GM12878 (cell line): ENCODE data around the gene CALHM4. TPM values are rescaled to one million over a fixed set of nuclear protein-coding genes. Genes with fewer than 3 reads are reported as not detected.

Experiments used
- ATAC-seq: fragments of 200-7000 bp; cut with Tn5 transposase; 3 replicates; pipeline ENCODE4 v1.9.1; 2020; ENCODE audit warnings: mild to moderate bottlenecking, moderate library complexity
- BruUV-seq: library from RNA; stranded (reverse); fragments of 400-500 nt; replicated peaks from 2 replicates; lab custom pipeline; 2021; lab: Mats Ljungman, UMichigan
- CTCF ChIA-PET: fragments of 300-600 bp; sonication (Branson Sonifier 250); formaldehyde crosslinking; extraction: SDS; loops from one replicate; lab custom pipeline; 2021; ENCODE audit warnings: inconsistent platforms; lab: Yijun Ruan, JAX
- POLR2A ChIA-PET: fragments of 350-600 bp; formaldehyde crosslinking; extraction: SDS; loops from one replicate; lab custom pipeline; 2021; ENCODE audit warnings: inconsistent platforms; lab: Charles Lee
- RAD21 ChIA-PET: fragments of 300-600 bp; sonication (Branson Sonifier 250); formaldehyde crosslinking; loops from one replicate; lab custom pipeline; 2023; ENCODE audit warnings: antibody characterized with exemption; ENCODE audit not compliant: unreplicated experiment; lab: Charles Lee
- SMC1A ChIA-PET: fragments of 300-600 bp; sonication (Branson Sonifier 250); formaldehyde crosslinking; loops from one replicate; lab custom pipeline; 2023; ENCODE audit not compliant: unreplicated experiment, uncharacterized antibody; lab: Charles Lee
- DNase-seq: peaks from one replicate; pipeline ENCODE4 v3.0.0-alpha.2; 2011; ENCODE audit warnings: low read depth, low spot score
- FAIRE-seq: peaks from 3 replicates; lab custom pipeline; 2011; peaks lifted over from hg19 to GRCh38; lab: Jason Lieb, UNC
- H2AFZ ChIP-seq: 2 replicates; pipeline ENCODE4 v1.6.0; 2011; ENCODE audit warnings: low read depth, low read length, control low read depth; ENCODE audit not compliant: control insufficient read depth
- H3K27ac ChIP-seq: 2 replicates; pipeline ENCODE4 v1.5.1; 2011; ENCODE audit warnings: control low read depth; ENCODE audit not compliant: control insufficient read depth, insufficient read depth
- H3K27me3 ChIP-seq, 2 experiments: replicated peaks in 1 of 2; 2 replicates each; pipeline versions ENCODE4 v1.6.0 to v1.6.1; 2011; ENCODE audit warnings: low read length in 1 of 2; ENCODE audit not compliant: control insufficient read depth in 2 of 2, insufficient read depth in 2 of 2
- H3K36me3 ChIP-seq, 2 experiments: 2 replicates each; pipeline ENCODE4 v1.5.1; 2011; ENCODE audit warnings: low read length in 1 of 2; ENCODE audit not compliant: control insufficient read depth in 2 of 2, insufficient read depth in 2 of 2
- H3K4me1 ChIP-seq: 2 replicates; pipeline ENCODE4 v1.6.1; 2011; ENCODE audit warnings: mild to moderate bottlenecking, low read length, moderate library complexity, mixed read lengths; ENCODE audit not compliant: control insufficient read depth, insufficient read depth
- H3K4me2 ChIP-seq: 2 replicates; pipeline ENCODE4 v1.6.0; 2011; ENCODE audit warnings: control low read depth; ENCODE audit not compliant: control insufficient read depth, insufficient read depth
- H3K4me3 ChIP-seq: fragments of 200-600 bp; sonication (generic); 2 replicates; pipeline ENCODE4 v1.5.1; 2016
- H3K79me2 ChIP-seq: 2 replicates; pipeline ENCODE4 v1.6.0; 2011; ENCODE audit warnings: low read length; ENCODE audit not compliant: control insufficient read depth, insufficient read depth
- H3K9ac ChIP-seq: 2 replicates; pipeline ENCODE4 v1.8.0; 2011; ENCODE audit warnings: low read length, control low read depth, mixed read lengths; ENCODE audit not compliant: control insufficient read depth, insufficient read depth
- H3K9me3 ChIP-seq: replicated peaks from 3 replicates; pipeline ENCODE4 v1.5.1; 2011; ENCODE audit warnings: mild to moderate bottlenecking, low read length; ENCODE audit not compliant: control insufficient read depth, insufficient read depth
- H4K20me1 ChIP-seq: 2 replicates; pipeline ENCODE4 v1.6.0; 2011; ENCODE audit not compliant: control insufficient read depth, insufficient read depth
- CEBPB ChIP-seq, 2 experiments: fragments of 150-350 bp in 1 of 2; IDR thresholded peaks; 2 replicates each; pipeline ENCODE4 v1.6.1; 2012 to 2014; ENCODE audit warnings: low read depth in 2 of 2, low read length in 2 of 2, borderline replicate concordance in 1 of 2, inconsistent platforms in 1 of 2
- CHD4 ChIP-seq: fragments of 200-600 bp; sonication (generic); IDR thresholded peaks from 2 replicates; pipeline ENCODE4 v1.6.1; 2016; ENCODE audit warnings: mild to moderate bottlenecking
- MEF2B ChIP-seq: fragments of 450-650 bp; IDR thresholded peaks from 2 replicates; pipeline ENCODE4 v1.6.1; 2018; ENCODE audit warnings: mild to moderate bottlenecking, moderate library complexity; ENCODE audit not compliant: partially characterized antibody, poor library complexity, severe bottlenecking
- NFXL1 ChIP-seq: fragments of 450-650 bp; IDR thresholded peaks from 2 replicates; pipeline ENCODE4 v1.6.1; 2017; ENCODE audit warnings: antibody characterized with exemption, mild to moderate bottlenecking, borderline replicate concordance
- SUZ12 ChIP-seq: fragments of 200-600 bp; sonication (generic); IDR thresholded peaks from one replicate; pipeline ENCODE4 v1.6.1; 2018; ENCODE audit warnings: antibody characterized with exemption, mild to moderate bottlenecking; ENCODE audit not compliant: unreplicated experiment
- TBL1XR1 ChIP-seq: IDR thresholded peaks from 2 replicates; pipeline ENCODE4 v1.6.1; 2012; ENCODE audit warnings: low read depth, low read length, improper control_type of control experiment
- ZZZ3 ChIP-seq: IDR thresholded peaks from 2 replicates; pipeline ENCODE4 v1.6.1; 2011; ENCODE audit warnings: low read depth; ENCODE audit not compliant: control insufficient read depth, insufficient read length
- WGBS: methylation state at CpG from one replicate; pipeline ENCODE4 v1.1.6; 2016; ENCODE audit warnings: low lambda C conversion rate; ENCODE audit not compliant: insufficient replicate concordance, insufficient coverage; ENCODE audit errors: missing lambda C conversion rate; 5-methylcytosine and 5-hydroxymethylcytosine counted together
- in situ Hi-C: fragments of 300-500 bp; cut with MboI; formaldehyde crosslinking; loops from 9 replicates; pipeline ENCODE4 v1.14.3; 2018; ENCODE audit warnings: mixed read lengths
- intact Hi-C: fragments of 100-400 bp; cut with micrococcal nuclease; formaldehyde crosslinking; loops from one replicate; pipeline ENCODE4 v1.14.2; 2022; ENCODE audit not compliant: unreplicated experiment
- polyA plus RNA-seq, 11 experiments: library from polyadenylated mRNA; depleted of rRNA in 4 of 11; unstranded in 6 of 11; stranded (reverse) in 5 of 11; fragments of >200 nt; fragmentation: Nextera tagmentation in 4 of 11; fragmentation: Illumina TruSeq in 1 of 11; extraction: Ambion mirVana in 4 of 11; extraction: Trizol in 1 of 11; gene quantifications; 1 replicate in 1 of 11; 2 replicates in 10 of 11; pipeline versions ENCODE4 v1.2.1 to v1.2.3, GENCODE V29; 2011 to 2016; ENCODE audit warnings: inconsistent platforms in 2 of 11, missing spikeins in 2 of 11, low read depth in 1 of 11
- total RNA-seq, 4 experiments: library from RNA; depleted of rRNA in 3 of 4; stranded (reverse); fragments of >200 nt in 3 of 4; fragmentation: Illumina TruSeq in 1 of 4; extraction: Trizol in 1 of 4; gene quantifications; 2 replicates each; pipeline versions ENCODE4 v1.2.1 to v1.2.3, GENCODE V29; 2013 to 2021
- TF ChIP-seq, protein P1 (sequence below): fragments of 450-650 bp; IDR thresholded peaks from 2 replicates; pipeline ENCODE4 v1.6.1; 2017; ENCODE audit warnings: borderline replicate concordance
- TF ChIP-seq, protein P2 (sequence below): fragments of 450-650 bp; IDR thresholded peaks from 2 replicates; pipeline ENCODE4 v1.6.1; 2017; ENCODE audit warnings: mild to moderate bottlenecking, low read depth, inconsistent platforms; ENCODE audit not compliant: poor library complexity, severe bottlenecking
- TF ChIP-seq, protein P3 (sequence below): fragments of 450-650 bp; formaldehyde crosslinking; IDR thresholded peaks from 2 replicates; pipeline ENCODE4 v1.4.0; 2020; ENCODE audit warnings: mild to moderate bottlenecking, moderate library complexity

Gene CALHM4
- total and polyA plus RNA-seq, 10 of the 15 experiments (the other 5 are each of a cell fraction or from before 2014, with no cell fraction given) = not detected

DNA sequence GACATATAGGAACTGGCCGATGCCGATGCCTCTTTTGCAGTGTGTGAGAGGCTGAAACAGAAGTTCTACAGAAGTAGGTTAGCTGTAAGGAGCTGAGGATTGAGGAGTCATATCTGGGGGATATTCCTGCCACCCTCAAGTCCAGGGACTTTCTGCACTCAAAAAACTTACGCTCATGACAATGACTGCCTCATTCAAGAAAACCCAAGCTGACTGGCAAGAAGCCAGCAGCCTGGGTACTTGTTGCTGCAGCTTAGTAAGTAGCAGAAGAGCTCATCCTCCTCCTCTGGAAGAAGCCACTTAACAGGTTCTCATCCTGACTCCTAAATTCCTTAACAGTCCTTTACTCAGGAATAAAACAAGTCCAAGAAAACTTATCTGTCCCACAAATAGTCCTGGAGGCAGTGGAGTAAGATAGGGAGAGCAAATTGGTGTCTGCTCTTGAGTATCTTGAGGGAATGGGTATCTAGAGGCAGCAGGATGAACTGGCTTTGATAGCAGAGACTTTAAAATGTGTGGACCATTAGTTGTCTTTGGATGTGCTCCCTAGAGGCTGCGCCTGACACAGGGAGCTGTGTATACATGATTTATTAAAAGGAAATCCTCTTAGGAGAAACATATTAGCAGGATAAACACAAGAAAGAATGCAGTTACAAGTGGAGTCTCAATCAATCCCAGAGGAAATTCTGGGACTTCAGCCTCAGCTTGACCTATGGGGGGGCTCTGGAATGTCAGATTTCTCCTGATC, 34.8 kb upstream of the CALHM4 start (continued):
- TF ChIP-seq, protein P1, sequence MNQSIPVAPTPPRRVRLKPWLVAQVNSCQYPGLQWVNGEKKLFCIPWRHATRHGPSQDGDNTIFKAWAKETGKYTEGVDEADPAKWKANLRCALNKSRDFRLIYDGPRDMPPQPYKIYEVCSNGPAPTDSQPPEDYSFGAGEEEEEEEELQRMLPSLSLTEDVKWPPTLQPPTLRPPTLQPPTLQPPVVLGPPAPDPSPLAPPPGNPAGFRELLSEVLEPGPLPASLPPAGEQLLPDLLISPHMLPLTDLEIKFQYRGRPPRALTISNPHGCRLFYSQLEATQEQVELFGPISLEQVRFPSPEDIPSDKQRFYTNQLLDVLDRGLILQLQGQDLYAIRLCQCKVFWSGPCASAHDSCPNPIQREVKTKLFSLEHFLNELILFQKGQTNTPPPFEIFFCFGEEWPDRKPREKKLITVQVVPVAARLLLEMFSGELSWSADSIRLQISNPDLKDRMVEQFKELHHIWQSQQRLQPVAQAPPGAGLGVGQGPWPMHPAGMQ = no peak
- TF ChIP-seq ZZZ3 = no peak

DNA sequence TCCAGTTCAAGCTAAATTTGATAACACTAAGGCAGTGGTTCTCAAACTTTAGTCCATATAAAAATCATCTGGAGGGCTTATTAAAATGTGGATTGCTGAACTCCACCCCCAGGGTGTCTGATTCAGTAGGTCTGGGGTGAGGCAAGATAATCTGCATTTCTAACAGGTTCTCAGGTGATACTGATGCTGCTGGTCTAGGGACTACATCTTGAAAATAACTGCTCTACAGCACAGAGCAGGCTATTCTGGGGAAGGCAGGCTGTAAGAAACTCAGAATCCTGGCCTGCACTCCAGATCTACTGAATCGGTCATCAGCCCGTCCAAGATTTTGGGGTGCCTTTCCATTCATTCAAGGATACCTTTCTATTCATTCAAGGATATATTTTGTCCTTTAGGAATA, 30.7 kb upstream of the CALHM4 start:
- no peak for ATAC-seq
- H3K4me2 ChIP-seq = no peak overlapping the region
- BruUV-seq = no TSS peak
- no peak for FAIRE-seq
- intact Hi-C loops (no loop called here), in situ Hi-C loops (no loop called here)
- no peak for DNase-seq
- no peak overlapping the region for H3K9ac ChIP-seq
- ChIA-PET RAD21 (no interaction called here), CTCF (interaction anchor here (0.6 to 3.4 kb wide), 5 partner anchors 12 to 305 kb away, joined by 3 to 18 read pairs (median 5); no protein-coding TSS in a partner anchor), SMC1A (interaction anchor here (1.1 to 2.9 kb wide), 4 partner anchors 10 to 235 kb away, joined by 3 to 13 read pairs (median 7); partner anchors contain the start of gene CALHM5), POLR2A (no interaction called here)
- no peak overlapping the region for H2AFZ ChIP-seq
- no peak overlapping the region for H3K27ac ChIP-seq
- H3K36me3 ChIP-seq = no peaks in the 10 kb centered on the region
- H4K20me1 ChIP-seq = no peaks in the 10 kb centered on the region
- no peaks in the 10 kb centered on the region for H3K9me3 ChIP-seq
- H3K4me1 ChIP-seq = no peaks in the 10 kb centered on the region
- H3K79me2 ChIP-seq = no peaks in the 10 kb centered on the region
- H3K27me3 ChIP-seq = no peaks in the 10 kb centered on the region
- no peak overlapping the region for H3K4me3 ChIP-seq
- 73% methylated on average over 2 of the region's 2 CpGs for WGBS
- no peak for TF ChIP-seq SUZ12
- TF ChIP-seq MEF2B = no peak
- TF ChIP-seq, protein P2, sequence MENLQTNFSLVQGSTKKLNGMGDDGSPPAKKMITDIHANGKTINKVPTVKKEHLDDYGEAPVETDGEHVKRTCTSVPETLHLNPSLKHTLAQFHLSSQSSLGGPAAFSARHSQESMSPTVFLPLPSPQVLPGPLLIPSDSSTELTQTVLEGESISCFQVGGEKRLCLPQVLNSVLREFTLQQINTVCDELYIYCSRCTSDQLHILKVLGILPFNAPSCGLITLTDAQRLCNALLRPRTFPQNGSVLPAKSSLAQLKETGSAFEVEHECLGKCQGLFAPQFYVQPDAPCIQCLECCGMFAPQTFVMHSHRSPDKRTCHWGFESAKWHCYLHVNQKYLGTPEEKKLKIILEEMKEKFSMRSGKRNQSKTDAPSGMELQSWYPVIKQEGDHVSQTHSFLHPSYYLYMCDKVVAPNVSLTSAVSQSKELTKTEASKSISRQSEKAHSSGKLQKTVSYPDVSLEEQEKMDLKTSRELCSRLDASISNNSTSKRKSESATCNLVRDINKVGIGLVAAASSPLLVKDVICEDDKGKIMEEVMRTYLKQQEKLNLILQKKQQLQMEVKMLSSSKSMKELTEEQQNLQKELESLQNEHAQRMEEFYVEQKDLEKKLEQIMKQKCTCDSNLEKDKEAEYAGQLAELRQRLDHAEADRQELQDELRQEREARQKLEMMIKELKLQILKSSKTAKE = no peak
- TF ChIP-seq CHD4 = no peak
- no peak for TF ChIP-seq NFXL1
- TF ChIP-seq, protein P3, sequence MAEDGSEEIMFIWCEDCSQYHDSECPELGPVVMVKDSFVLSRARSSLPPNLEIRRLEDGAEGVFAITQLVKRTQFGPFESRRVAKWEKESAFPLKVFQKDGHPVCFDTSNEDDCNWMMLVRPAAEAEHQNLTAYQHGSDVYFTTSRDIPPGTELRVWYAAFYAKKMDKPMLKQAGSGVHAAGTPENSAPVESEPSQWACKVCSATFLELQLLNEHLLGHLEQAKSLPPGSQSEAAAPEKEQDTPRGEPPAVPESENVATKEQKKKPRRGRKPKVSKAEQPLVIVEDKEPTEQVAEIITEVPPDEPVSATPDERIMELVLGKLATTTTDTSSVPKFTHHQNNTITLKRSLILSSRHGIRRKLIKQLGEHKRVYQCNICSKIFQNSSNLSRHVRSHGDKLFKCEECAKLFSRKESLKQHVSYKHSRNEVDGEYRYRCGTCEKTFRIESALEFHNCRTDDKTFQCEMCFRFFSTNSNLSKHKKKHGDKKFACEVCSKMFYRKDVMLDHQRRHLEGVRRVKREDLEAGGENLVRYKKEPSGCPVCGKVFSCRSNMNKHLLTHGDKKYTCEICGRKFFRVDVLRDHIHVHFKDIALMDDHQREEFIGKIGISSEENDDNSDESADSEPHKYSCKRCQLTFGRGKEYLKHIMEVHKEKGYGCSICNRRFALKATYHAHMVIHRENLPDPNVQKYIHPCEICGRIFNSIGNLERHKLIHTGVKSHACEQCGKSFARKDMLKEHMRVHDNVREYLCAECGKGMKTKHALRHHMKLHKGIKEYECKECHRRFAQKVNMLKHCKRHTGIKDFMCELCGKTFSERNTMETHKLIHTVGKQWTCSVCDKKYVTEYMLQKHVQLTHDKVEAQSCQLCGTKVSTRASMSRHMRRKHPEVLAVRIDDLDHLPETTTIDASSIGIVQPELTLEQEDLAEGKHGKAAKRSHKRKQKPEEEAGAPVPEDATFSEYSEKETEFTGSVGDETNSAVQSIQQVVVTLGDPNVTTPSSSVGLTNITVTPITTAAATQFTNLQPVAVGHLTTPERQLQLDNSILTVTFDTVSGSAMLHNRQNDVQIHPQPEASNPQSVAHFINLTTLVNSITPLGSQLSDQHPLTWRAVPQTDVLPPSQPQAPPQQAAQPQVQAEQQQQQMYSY = no peak
- no peak for TF ChIP-seq CEBPB (IDR thresholded peaks at IDR 0.05; ENCODE audit: borderline replicate concordance in 1 of 2, low read depth in 2 of 2, low read length in 2 of 2)
- TF ChIP-seq TBL1XR1 = no peak
